Medulla oblongata (tissue), 1 donor: ENCODE measurements around the gene RSRP1.
"Not testable (repeated sequence)": the region's sequence is repeated elsewhere in the genome, so short reads cannot be mapped to it uniquely, and the experiment has no call there.

Experiments
- DNase-seq: peaks from one replicate; pipeline ENCODE4 v3.0.0-alpha.2; 2015; ENCODE audit errors: extremely low spot score

RSRP1 gene, protein sequence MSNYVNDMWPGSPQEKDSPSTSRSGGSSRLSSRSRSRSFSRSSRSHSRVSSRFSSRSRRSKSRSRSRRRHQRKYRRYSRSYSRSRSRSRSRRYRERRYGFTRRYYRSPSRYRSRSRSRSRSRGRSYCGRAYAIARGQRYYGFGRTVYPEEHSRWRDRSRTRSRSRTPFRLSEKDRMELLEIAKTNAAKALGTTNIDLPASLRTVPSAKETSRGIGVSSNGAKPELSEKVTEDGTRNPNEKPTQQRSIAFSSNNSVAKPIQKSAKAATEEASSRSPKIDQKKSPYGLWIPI

DNA sequence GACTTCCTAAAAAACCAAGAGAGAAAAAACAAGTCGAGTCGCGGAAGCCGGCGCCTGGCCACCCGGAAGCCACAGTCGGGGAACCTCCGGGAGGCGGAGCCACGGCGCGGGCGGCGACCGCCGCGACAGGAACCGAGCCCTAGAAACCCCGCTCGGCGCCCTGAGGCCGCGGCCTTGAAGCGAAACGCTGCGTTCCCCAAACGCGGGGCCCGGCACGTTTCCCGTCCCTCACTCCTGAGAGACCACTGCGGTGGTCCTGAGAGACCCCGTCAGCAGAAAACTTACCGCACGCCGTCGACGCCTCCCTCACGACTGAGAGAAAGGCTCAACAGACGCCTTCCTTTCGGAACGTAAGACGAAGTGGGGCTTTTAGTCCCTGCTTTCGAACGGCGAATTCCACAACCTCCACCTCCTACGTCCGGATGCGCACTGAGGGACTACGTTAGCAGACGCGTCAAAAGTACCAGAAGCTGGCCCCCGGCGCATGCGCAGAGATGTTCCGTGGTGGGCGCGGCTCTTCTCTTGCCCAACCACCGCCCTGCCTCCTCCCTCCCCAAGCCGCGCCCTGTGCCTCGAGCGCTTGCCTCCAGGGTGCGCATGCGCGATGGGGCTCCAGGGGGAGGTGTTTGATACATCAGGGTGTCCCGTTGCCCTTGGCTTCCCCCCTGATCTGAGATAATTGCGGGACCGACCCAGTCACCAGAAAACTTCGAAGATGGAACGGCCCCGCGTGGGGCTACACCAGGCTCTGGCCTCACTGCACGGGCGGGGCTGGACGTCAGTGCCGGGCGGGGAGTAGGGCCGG lies at the start of gene RSRP1:
TSS of gene RSRP1 (minus strand) at position 431 of the 805 bp plus-strand sequence. CDS start 491 bp downstream, outside the sequence.
- DNase-seq = peak; percentile 100

DNA sequence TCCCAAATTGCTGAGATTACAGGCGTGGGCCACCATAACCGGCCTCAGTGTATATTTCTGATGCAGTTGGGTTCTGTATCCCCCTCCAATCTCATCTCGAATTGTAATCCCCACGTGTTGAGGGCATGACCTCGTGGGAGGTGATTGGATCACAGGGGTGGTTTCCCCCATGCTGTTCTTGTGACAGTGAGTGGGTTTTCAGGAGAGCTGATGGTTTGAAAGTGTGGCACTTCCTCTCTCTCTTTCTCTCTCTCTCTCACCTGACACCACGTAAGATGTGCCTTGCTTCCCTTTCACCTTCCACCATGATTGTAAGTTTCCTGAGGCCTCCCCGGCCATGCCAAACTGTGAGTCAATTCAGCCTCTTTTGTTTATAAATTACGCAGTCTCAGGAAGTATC lies 49.2 kb upstream of the RSRP1 start:
- not testable (repeated sequence) for DNase-seq

GRCh38 chr1:25294889-25295826 lies 47.9 kb upstream of the RSRP1 start:
- DNase-seq = not testable (repeated sequence)

DNA sequence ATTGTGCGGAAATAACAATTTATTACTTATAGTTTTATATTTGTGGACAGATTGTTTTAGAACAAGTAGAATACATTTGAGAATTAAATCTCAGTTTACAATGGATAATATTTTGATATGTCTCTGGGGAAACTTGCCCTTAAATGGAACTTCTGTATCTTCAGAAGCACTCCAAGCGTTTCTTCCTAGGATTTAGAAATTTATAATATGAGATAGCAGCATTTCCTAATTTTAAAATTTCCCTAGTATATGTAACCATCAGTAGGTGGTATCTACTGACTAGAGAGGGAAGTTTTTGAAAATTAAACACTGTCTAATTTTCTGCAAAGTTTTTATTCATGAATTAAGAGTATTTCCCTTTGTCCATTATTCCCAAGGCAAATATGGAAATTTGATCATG lies 46.2 kb upstream of the RSRP1 start:
- not testable (repeated sequence) for DNase-seq

DNA sequence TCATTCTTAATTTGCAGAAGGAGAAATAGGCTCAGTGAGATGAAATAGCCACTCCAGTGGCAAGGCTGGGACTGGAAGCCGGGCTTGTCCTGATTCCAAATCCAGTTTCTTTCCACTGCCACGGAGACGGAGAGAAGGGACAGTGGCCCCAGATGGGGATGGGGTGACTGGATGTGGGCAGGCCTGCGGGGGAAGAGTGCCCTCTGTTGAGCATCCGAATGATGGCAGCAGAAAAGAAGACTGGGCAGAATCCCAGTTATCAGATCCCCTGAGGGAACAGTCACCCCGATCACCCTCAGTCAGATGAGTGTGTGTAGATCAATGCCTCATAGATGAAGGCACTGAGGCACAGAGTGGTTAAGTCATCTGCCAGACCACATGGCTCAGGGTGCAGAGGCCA lies 42.8 kb upstream of the RSRP1 start:
- DNase-seq = not testable (repeated sequence)

DNA sequence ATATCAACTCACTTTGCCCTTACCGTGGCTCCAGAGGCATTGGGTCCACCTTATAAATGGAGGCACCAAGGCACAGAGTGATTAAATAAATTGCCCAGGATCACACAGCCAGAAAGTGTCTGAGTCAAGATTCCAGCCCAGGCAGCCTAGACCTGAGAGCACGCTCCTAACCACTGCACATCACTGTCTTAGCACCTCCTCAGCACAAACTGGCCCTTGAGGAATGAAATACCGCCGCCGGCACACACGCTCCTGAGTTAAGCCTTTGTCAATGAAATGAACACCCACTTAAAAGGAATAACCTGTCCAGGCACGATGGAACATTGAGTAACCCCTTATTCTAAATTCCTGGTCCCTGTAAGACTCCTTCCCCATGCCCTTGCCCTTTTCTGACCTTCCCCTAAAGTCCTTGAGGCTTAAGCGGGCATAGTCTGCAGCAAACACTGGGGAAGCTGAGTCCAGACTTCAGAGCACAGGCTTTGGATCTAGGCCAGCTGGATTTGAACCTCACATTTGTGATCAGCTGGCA lies 41.4 kb upstream of the RSRP1 start:
- not testable (repeated sequence) for DNase-seq

GRCh38 chr1:25287164-25287563 lies 39.9 kb upstream of the RSRP1 start:
- not testable (repeated sequence) for DNase-seq

DNA sequence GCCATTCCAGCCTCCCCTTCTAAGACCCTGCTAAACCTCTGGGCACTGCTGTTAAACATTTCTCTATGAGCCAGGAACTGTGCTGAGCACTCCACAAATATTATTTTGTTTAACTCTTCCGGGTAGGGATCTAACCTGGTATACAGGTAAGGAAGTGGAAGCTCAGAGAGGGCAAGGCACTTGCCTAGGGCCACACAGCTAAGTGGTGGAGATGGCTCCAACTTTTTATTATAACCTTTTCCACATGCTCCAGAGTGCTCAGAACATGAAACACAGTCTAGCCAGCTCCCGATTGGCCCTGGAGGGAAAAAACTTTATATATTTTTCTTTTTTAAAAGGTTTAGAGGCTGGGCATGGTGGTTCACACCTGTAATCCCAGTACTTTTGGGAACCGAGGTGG lies 38.6 kb upstream of the RSRP1 start:
- not testable (repeated sequence) for DNase-seq

DNA sequence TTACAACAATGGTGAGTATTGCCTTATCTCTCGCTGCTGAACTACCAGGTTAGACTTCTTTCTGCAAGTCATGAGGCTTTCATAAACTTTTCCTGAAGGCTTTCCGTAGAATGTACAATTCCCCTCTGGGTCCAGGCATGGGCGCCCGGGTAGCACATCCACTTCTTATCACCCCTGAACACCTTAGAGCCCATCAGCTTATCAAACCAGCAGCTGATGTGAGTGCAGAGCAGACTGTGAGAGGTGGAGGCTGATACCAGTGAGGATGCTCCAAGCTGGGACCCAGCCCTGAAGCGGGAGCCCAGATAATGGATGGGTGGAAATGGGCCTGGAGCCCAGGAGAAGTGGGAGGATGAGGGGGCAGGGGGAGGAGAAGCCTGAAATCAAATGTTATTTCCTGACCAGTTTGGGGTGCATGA lies 32.4 kb upstream of the RSRP1 start:
- DNase-seq = not testable (repeated sequence)

GRCh38 chr1:25278790-25279189 lies 31.5 kb upstream of the RSRP1 start:
- DNase-seq = not testable (repeated sequence)

- not testable (repeated sequence) for DNase-seq
These were observed 31.1 kb upstream of the RSRP1 start for GRCh38 chr1:25278358-25278757.

DNA sequence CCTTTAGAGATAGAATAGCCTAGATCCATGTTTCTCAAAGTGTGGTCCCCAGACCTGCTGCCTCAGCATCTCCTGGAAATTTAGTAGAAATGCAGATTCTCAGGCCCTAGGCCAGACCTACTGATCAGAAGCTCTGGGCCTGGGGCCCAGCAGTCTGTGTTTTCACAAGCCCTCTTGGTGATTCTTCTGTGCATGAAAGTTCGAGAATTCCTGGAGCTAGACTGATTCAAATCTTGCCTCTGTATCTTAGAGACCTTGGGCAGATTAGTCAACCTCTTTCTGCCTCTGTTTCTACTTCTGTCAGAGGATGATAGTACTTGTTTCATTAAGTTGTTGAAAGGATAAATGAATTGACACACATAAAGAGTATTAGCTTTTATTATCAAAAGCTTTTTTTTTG lies 30.0 kb upstream of the RSRP1 start:
- DNase-seq = not testable (repeated sequence)

GRCh38 chr1:25275648-25276047 lies 28.4 kb upstream of the RSRP1 start:
- DNase-seq = not testable (repeated sequence)

GRCh38 chr1:25272238-25272637 lies 25.0 kb upstream of the RSRP1 start, which contains the start of gene RHD:
Gene RHD, plus strand, starts transcription at chr1:25272509. Its CDS starts 39 bp downstream, at chr1:25272548.
- DNase-seq = not testable (repeated sequence)

GRCh38 chr1:25268143-25268760 lies 21.0 kb upstream of the RSRP1 start:
- not testable (repeated sequence) for DNase-seq

DNA sequence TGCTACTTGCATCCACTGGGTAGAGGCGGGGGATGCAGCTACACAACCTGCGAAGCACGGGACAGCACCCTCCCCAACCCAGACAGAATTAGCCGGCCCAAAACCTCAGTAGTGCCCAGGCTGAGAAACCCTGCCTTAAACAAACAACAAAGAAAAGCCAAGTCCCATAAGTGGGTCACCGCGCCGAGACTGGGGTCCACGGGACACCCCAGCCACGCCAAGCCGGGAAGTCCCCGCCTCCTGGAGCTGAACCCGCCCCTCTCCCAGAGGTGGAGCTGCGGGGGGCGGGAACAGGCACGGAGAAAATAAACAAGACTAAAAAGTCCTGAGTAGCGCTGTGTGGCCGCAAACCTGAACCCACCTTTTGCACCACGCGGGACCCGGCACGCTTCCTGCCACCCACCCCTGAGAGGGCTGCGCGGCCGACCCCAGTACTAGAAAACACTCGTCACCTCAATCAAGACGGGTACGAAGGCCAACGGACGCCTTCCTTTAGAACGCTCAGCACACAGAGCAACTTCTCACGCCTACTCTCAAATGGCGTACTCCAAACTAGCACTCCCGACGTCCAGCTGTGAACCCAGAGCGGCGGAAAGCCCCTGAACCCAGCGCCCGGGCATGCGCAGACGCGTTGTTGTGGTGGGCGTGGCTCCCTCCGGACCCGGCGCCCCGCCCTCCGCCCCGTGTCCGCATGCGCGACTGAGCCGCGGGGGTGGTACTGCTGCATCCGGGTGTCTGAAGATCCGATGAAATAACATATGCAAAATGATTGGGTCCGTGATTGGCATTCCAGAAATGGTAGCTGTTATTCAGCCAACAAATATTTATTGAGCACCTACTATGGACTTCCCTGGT lies 20.3 kb upstream of the RSRP1 start:
- DNase-seq = peak; percentile 45

DNA sequence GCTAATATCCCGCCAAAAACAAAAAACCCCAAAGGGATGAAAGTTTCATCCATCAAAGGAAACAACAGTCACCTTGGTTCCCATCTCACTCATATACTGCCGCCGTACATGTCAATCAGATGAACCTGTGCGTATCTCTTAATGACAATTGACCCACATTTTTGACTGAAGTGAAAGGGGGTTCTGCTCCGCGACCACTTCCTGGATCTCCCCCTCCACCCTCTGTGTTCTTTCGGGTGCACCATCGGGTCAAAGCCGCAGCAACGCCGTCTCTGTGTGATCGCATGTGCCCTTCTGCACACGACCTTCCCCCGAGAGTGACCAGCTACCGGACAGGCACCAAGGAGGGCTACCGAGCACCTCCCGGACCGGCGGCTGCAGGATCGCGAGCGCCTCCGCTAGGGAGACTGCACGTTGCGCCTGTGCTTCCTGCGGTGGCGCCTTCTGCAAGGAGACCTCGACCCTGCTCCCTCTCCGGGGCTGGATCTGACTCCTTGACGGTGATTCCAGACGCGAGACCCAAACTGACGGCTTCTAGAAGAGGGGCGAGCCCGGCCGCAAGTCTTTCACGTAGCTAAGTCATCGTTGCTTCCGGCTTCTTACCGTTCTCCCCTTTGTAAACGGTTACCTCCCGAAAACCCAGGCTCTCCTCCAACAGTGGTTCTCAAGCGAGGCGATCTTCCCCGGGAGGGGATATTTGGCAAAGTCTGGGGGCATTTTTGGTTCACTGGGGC lies 19.5 kb upstream of the RSRP1 start:
- not testable (repeated sequence) for DNase-seq

DNA sequence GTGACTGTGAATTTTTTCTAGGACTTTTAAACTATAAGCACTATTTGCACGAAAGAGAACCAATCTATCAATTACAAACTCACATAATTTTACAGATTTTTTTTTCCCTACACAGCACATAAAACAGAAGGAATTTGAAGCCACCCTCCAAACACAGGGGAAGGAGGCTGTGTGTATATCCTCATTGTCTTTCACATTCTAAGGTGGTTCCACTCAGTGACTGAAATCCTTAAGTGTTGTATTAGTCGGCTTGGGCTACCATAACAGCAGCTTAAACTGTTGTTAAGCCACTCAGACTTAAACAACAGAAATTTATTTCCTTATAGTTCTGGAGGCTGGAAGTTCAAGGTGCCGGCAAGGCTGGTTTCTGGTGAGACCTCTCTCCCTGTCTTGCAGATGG lies 13.1 kb upstream of the RSRP1 start:
- DNase-seq = not testable (repeated sequence)

- DNase-seq = not testable (repeated sequence)
These were observed 12.6 kb upstream of the RSRP1 start for GRCh38 chr1:25259813-25260212.
